ENCODE results near the gene ANP32E. TPM values are rescaled to one million over a fixed set of nuclear protein-coding genes. Genes with fewer than 3 reads are reported as not detected.

Gene ANP32E
- polyA plus RNA-seq, 1 of the 3 experiments (the other 2 are of a cell fraction) = 8.2 TPM

DNA sequence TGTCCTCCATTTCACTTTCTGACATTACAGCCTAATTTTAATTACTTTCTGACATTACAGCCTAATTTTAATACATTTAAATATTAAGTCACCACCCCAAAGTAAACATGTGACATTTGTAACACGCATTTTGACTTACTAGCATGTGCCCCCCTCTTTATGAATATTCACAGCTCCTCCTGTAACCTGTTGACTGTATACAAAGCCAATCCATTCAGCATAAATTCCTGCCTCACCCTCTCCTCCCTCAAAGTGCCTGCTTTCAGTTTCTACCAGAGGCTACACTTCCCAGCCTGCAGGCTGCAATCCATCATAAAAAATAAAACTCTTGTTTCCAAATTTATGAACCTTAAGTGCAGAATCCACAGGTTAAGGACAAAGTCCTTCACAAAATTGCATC is 39.5 kb downstream of the ANP32E start:
- CTCF ChIA-PET = interaction anchor here (1.8 kb wide), 1 partner anchor 10 kb away, joined by 11 read pairs; no protein-coding TSS in a partner anchor
- Histone ChIP-seq H3K79me2 (ENCODE audit: insufficient read depth) (no peaks in the 10 kb centered on the region), H3K27ac (ENCODE audit: low read depth in 2 of 2, low read length in 1 of 2) (no peak overlapping the region), H3K9ac (no peak overlapping the region), H3K36me3 (replicated peaks in 1 of 2; ENCODE audit: control insufficient read depth in 1 of 2, insufficient read depth in 2 of 2, low read length in 1 of 2) (no peaks in the 10 kb centered on the region), H3K27me3 (ENCODE audit: insufficient read depth) (no peaks in the 10 kb centered on the region), H3K9me2 (no peaks in the 10 kb centered on the region), H3K4me1 (ENCODE audit: control insufficient read depth in 1 of 2, insufficient read depth in 2 of 2, low read depth in 1 of 2, low read length in 1 of 2) (0 out of 4 replicates have a peak, but pooled peaks cover 0 to 4% of the 10 kb centered on the region in 2 experiments), H3K4me3 (ENCODE audit: low read depth in 2 of 2, low read length in 1 of 2) (no peak overlapping the region), H4K20me1 (ENCODE audit: insufficient read depth) (no peaks in the 10 kb centered on the region), H3K4me2 (no peak overlapping the region), H2AFZ (ENCODE audit: low read depth) (no peak overlapping the region), H3F3A (replicated peaks; ENCODE audit: insufficient read depth) (peaks cover 5% of the 10 kb centered on the region), H3K9me3 (no peaks in the 10 kb centered on the region)
- no peak for DNase-seq
- 85% methylated on average over 1 of the region's 1 CpG for WGBS (ENCODE audit: low lambda C conversion rate)
- POLR2A ChIA-PET = no interaction called here
- TF ChIP-seq RFX5 (IDR thresholded peaks at IDR 0.05; ENCODE audit: low read length) = no peak
- no peak for TF ChIP-seq TCF12 (IDR thresholded peaks at IDR 0.05)
- TF ChIP-seq RCOR1 (IDR thresholded peaks at IDR 0.05; ENCODE audit: low read length) = no peak
- TF ChIP-seq, protein P1, sequence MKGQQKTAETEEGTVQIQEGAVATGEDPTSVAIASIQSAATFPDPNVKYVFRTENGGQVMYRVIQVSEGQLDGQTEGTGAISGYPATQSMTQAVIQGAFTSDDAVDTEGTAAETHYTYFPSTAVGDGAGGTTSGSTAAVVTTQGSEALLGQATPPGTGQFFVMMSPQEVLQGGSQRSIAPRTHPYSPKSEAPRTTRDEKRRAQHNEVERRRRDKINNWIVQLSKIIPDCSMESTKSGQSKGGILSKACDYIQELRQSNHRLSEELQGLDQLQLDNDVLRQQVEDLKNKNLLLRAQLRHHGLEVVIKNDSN (IDR thresholded peaks at IDR 0.05; ENCODE audit: borderline replicate concordance, low read depth) = no peak
- TF ChIP-seq SIN3A (IDR thresholded peaks at IDR 0.05; ENCODE audit: borderline replicate concordance, low read depth, low read length) = no peak
- no peak for TF ChIP-seq MXI1 (IDR thresholded peaks at IDR 0.05; ENCODE audit: low read depth, low read length)
- TF ChIP-seq, protein P2, sequence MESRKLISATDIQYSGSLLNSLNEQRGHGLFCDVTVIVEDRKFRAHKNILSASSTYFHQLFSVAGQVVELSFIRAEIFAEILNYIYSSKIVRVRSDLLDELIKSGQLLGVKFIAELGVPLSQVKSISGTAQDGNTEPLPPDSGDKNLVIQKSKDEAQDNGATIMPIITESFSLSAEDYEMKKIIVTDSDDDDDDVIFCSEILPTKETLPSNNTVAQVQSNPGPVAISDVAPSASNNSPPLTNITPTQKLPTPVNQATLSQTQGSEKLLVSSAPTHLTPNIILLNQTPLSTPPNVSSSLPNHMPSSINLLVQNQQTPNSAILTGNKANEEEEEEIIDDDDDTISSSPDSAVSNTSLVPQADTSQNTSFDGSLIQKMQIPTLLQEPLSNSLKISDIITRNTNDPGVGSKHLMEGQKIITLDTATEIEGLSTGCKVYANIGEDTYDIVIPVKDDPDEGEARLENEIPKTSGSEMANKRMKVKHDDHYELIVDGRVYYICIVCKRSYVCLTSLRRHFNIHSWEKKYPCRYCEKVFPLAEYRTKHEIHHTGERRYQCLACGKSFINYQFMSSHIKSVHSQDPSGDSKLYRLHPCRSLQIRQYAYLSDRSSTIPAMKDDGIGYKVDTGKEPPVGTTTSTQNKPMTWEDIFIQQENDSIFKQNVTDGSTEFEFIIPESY (IDR thresholded peaks at IDR 0.05; ENCODE audit: borderline replicate concordance, low read depth) = no peak
- TF ChIP-seq, protein P3, sequence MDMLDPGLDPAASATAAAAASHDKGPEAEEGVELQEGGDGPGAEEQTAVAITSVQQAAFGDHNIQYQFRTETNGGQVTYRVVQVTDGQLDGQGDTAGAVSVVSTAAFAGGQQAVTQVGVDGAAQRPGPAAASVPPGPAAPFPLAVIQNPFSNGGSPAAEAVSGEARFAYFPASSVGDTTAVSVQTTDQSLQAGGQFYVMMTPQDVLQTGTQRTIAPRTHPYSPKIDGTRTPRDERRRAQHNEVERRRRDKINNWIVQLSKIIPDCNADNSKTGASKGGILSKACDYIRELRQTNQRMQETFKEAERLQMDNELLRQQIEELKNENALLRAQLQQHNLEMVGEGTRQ (IDR thresholded peaks at IDR 0.05; ENCODE audit: borderline replicate concordance, low read depth, low read length) = no peak
- TF ChIP-seq, protein P4, sequence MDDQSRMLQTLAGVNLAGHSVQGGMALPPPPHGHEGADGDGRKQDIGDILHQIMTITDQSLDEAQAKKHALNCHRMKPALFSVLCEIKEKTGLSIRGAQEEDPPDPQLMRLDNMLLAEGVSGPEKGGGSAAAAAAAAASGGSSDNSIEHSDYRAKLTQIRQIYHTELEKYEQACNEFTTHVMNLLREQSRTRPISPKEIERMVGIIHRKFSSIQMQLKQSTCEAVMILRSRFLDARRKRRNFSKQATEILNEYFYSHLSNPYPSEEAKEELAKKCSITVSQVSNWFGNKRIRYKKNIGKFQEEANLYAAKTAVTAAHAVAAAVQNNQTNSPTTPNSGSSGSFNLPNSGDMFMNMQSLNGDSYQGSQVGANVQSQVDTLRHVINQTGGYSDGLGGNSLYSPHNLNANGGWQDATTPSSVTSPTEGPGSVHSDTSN (IDR thresholded peaks at IDR 0.05) = no peak
- TF ChIP-seq FOSL2 (IDR thresholded peaks at IDR 0.05; ENCODE audit: borderline replicate concordance, low read depth) = no peak
- no peak for TF ChIP-seq FOXJ3 (CRISPR knock-in tag; IDR thresholded peaks at IDR 0.05)
- TF ChIP-seq RAD21 (IDR thresholded peaks at IDR 0.05; ENCODE audit: low read length) = no peak
- TF ChIP-seq YY1 (IDR thresholded peaks at IDR 0.05; ENCODE audit: low read depth) = no peak
- TF ChIP-seq EP300 (IDR thresholded peaks at IDR 0.05; ENCODE audit: borderline replicate concordance in 1 of 2, low read depth in 1 of 2, low read length in 1 of 2) = no peak
- TF ChIP-seq GABPA (IDR thresholded peaks at IDR 0.05; ENCODE audit: low read depth) = no peak

Measured in SK-N-SH (cell line).